ENCODE data around the gene RNF183.

- TF ChIP-seq FOS (IDR thresholded peaks at IDR 0.05; ENCODE audit: extremely low read depth, insufficient read length) (no peak), HIVEP1 (CRISPR knock-in tag; IDR thresholded peaks at IDR 0.05) (no peak), POLR2A (conservative IDR thresholded peaks at IDR 0.05) (no peak), CTCF (IDR thresholded peaks at IDR 0.05 in 2 of 3, conservative IDR thresholded peaks at IDR 0.05 in 1 of 3; ENCODE audit: insufficient read depth in 2 of 3, low read depth in 1 of 3, low read length in 3 of 3) (no peak), CXXC5 (CRISPR knock-in tag; IDR thresholded peaks at IDR 0.05) (no peak)
Measured at GRCh38 chr9:113301548-113301947, 1.6 kb downstream of the RNF183 start.
